Colon (tissue), 2 donors: ENCODE results near the gene FBXL3.

Source experiments
- FAIRE-seq: peaks from 2 replicates; lab custom pipeline; 2012; peaks lifted over from hg19 to GRCh38; lab: Jason Lieb, UNC
- donor health status: control.
- donor health status: control.

The FBXL3 gene

GRCh38 chr13:77026861-77027621 is at the start of gene FBXL3:
Gene FBXL3, minus strand, starts transcription at chr13:77027159. Its CDS starts 5,299 bp downstream, at chr13:77021860.
- no peak for FAIRE-seq

GRCh38 chr13:77067519-77067918 is 40.6 kb upstream of the FBXL3 start:
- FAIRE-seq, result no peak

GRCh38 chr13:77065461-77066147 is 38.6 kb upstream of the FBXL3 start:
- no peak for FAIRE-seq

- FAIRE-seq, result no peak
Observed at GRCh38 chr13:77062097-77062496, 35.1 kb upstream of the FBXL3 start.

- FAIRE-seq, result no peak
Observed at GRCh38 chr13:77061362-77061761, 34.4 kb upstream of the FBXL3 start.

- no peak for FAIRE-seq
Observed at GRCh38 chr13:77056886-77057285, 29.9 kb upstream of the FBXL3 start.

GRCh38 chr13:77056382-77056781 is 29.4 kb upstream of the FBXL3 start:
- no peak for FAIRE-seq

- no peak for FAIRE-seq
Observed at GRCh38 chr13:77055158-77055557, 28.2 kb upstream of the FBXL3 start.

- FAIRE-seq, result no peak
Observed at GRCh38 chr13:77053192-77053591, 26.2 kb upstream of the FBXL3 start.

GRCh38 chr13:77048681-77049080 is 21.7 kb upstream of the FBXL3 start:
- no peak for FAIRE-seq

GRCh38 chr13:77047649-77048343 is 20.8 kb upstream of the FBXL3 start:
- no peak for FAIRE-seq

GRCh38 chr13:77042566-77043177 is 15.7 kb upstream of the FBXL3 start:
- no peak for FAIRE-seq

- no peak for FAIRE-seq
Observed at GRCh38 chr13:77040835-77041234, 13.9 kb upstream of the FBXL3 start.

GRCh38 chr13:77040076-77040475 is 13.1 kb upstream of the FBXL3 start:
- FAIRE-seq, result no peak

- no peak for FAIRE-seq
Observed at GRCh38 chr13:77038907-77039480, 12.0 kb upstream of the FBXL3 start.

- FAIRE-seq, result no peak
Observed at GRCh38 chr13:77036279-77036678, 9.3 kb upstream of the FBXL3 start.

- FAIRE-seq, result no peak
Observed at GRCh38 chr13:77034881-77035280, 7.9 kb upstream of the FBXL3 start.

- no peak for FAIRE-seq
Observed at GRCh38 chr13:77033717-77034302, 6.9 kb upstream of the FBXL3 start.

- no peak for FAIRE-seq
Observed at GRCh38 chr13:77031656-77032243, 4.8 kb upstream of the FBXL3 start.

- no peak for FAIRE-seq
Observed at GRCh38 chr13:77029436-77029835, 2.5 kb upstream of the FBXL3 start.

- FAIRE-seq, result no peak
Observed at GRCh38 chr13:77028202-77028601, 1.2 kb upstream of the FBXL3 start.
